Measurements from ENCODE around the gene TMEM163. TPM values are rescaled to one million over a fixed set of nuclear protein-coding genes. Genes with fewer than 3 reads are reported as not detected.

TMEM163 gene
- total RNA-seq, 2 experiments from 2014 or later = 0.14 to 0.19 TPM

DNA sequence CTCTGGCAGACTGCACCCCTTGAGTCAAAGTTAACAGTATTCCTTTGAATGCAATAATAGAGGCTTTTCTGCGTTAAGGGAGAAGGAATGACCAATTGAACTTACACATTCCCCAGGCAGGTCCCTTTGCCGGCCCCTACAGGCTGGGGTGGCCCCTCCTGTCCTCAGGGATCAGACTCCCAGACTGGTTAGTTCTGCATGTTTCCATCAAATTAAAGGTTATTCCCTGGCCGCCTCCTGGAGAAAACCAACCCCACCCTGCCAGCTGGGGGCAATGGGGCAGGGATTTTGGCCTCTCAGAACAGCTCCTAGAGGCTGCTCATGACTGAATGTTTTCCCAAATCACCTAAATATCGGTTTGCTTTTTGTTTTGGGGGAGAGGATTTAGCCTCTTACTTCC is 265.3 kb downstream of the TMEM163 start:
- Mint-ChIP-seq H3K9me3 (no peaks in the 10 kb centered on the region), H3K27ac (no peak overlapping the region), H3K4me1 (no peaks in the 10 kb centered on the region), H3K27me3 (no peaks in the 10 kb centered on the region), H3K36me3 (no peaks in the 10 kb centered on the region), H3K4me3 (no peak overlapping the region)
- POLR2A ChIA-PET = interaction anchor here (0.6 kb wide), 1 partner anchor 288 kb away, joined by 3 read pairs; no protein-coding TSS in a partner anchor
- ATAC-seq (ENCODE audit: low read depth) (no peak), DNase-seq (no peak)

DNA sequence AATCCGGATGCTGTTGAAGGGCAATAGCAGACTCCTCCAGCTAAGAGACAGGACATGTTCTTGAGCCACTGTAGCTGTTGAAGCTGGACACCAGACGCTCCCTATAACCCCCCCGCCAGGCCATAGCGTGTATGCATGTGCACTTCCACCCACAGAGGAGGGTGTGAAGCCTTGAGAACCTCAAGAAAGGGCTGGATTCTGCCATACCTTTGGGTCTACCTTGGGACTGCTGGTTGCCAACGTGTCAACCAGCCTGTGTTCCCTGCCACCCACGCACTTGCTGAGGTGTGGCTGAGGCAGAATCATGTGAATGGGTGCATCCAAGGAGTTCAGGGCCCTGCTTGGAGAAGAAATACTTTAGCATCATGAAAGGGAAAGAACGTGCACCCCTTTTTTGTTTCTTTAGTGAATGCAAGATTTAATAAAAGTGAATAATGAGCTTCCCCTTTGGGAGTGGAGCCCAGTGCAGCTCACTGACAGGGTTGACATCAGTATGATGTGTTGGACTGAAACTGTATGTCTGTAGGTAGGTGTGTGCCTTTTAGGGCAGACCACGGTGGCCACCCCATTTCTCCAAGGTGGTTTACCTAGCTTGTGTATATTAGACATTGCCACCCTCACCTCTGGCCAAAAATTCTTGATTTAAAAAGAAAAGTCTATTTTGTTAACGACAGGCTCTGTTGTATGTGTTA is 266.6 kb downstream of the TMEM163 start:
- no peak overlapping the region for H3K4me3 Mint-ChIP-seq

DNA sequence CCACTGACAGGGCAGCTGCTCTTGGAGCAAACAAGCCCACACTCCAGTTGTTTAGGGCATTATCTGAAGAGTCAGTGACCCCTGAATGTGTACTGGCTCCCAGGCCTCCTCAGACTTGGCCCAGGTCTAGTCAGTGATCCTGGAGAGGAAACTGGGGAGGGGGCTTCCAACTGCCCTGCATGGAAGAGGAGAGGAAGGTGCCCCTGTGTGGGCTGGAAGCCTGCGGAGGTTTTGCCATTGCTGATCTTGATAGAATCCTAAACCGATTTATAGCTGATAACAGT is 267.5 kb downstream of the TMEM163 start:
- Mint-ChIP-seq H3K27me3 (no peaks in the 10 kb centered on the region), H3K36me3 (no peaks in the 10 kb centered on the region), H3K4me1 (no peaks in the 10 kb centered on the region), H3K9me3 (no peaks in the 10 kb centered on the region), H3K27ac (no peak overlapping the region), H3K4me3 (no peak overlapping the region)
- no peak for ATAC-seq (ENCODE audit: low read depth)
- no peak for DNase-seq
- POLR2A ChIA-PET = interaction anchor here (1.0 kb wide), 1 partner anchor 567 kb away, joined by 3 read pairs; no protein-coding TSS in a partner anchor

More for the DNA sequence above, 266.6 kb downstream of the TMEM163 start:
- Mint-ChIP-seq H3K27ac (no peak overlapping the region), H3K4me1 (no peaks in the 10 kb centered on the region), H3K9me3 (no peaks in the 10 kb centered on the region), H3K36me3 (no peaks in the 10 kb centered on the region), H3K27me3 (no peaks in the 10 kb centered on the region)
- ATAC-seq (ENCODE audit: low read depth) (no peak), DNase-seq (no peak)
- POLR2A ChIA-PET = no interaction called here

DNA sequence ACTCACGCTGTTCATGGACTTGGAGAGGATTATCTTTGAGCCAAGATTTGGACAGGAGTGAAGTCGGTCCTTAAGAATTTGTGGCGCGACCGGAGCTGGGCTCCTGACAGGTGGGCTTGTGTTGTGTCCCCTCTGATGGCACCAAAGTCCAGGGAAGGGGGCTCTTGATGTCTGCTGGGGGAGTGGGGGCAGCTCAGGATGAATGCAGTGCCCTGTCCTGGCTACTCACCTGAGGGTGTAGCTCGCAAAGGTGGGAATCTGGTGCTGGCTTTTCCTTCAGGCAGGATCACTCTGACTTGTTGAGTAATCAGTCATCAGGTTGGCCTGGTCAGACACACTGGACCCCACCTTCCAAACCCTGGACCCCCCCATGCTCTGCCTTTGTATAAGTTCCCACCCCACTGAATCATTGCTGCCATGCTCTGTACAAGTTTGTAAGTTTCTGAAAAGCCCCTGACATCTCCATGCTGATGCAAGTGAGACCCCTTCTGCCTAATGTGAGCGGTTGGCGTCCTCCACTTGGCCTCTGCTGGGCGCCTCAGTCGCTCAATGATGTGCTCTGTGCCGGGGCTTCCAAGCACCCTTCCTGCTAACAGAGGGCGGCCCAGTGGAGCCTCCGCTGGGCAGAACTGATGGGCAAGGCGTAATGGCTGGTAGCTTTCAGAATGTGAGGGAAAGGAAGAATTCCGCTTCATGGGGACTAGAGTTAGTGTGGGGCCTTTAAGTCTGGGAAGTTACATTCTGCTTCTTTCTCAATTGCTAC is 268.9 kb downstream of the TMEM163 start:
- H3K4me3 Mint-ChIP-seq = no peak overlapping the region
- POLR2A ChIA-PET = no interaction called here
- H3K27me3 Mint-ChIP-seq = no peaks in the 10 kb centered on the region
- H3K27ac Mint-ChIP-seq = no peak overlapping the region
- H3K4me1 Mint-ChIP-seq = no peaks in the 10 kb centered on the region
- no peaks in the 10 kb centered on the region for H3K36me3 Mint-ChIP-seq
- ATAC-seq (ENCODE audit: low read depth) (no peak), DNase-seq (no peak)
- H3K9me3 Mint-ChIP-seq = no peaks in the 10 kb centered on the region

DNA sequence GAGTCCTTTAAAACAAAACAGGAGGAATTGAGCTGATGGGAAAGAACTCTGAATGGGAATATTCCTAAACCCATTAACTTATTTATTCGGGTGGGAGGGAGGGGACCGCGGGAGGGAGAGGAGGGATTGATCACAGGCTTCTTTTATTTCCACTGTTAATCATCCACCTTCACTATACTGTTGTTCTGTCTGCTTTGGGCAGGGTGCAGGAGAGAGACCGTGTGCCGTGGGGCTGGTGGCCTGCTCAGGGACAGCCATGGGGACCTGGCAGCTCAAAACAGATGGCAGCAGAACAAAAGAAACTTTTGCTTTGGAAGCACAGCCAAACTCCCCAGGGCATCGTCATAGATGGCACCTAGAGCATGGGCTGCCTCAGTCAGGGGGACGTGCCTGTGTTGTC is 269.6 kb downstream of the TMEM163 start:
- DNase-seq (no peak), ATAC-seq (ENCODE audit: low read depth) (no peak)
- Mint-ChIP-seq H3K9me3 (no peaks in the 10 kb centered on the region), H3K27ac (no peak overlapping the region), H3K27me3 (no peaks in the 10 kb centered on the region), H3K4me1 (no peaks in the 10 kb centered on the region), H3K36me3 (no peaks in the 10 kb centered on the region), H3K4me3 (no peak overlapping the region)
- POLR2A ChIA-PET = no interaction called here

DNA sequence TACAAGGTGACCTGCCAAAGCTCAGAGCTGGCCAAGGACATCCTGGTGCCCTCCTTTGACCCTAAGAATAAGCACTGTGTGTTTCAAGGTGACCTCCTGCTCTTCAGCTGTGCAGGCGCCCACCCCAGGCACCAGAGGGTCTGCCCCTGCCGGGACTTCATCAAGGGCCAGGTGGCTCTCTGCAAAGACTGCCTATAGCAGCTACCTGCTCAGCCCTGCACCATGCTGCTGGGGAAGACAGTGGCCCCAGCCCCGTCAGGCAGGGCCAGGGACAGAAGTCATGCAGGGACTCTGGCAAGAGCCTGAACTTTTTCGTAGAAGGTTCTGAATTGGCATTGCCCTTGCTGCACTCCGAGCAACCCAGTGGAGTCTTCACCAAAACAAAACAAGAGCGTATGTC is 270.1 kb downstream of the TMEM163 start:
- Mint-ChIP-seq H3K27me3 (no peaks in the 10 kb centered on the region), H3K4me1 (no peaks in the 10 kb centered on the region), H3K4me3 (no peak overlapping the region), H3K9me3 (no peaks in the 10 kb centered on the region), H3K27ac (no peak overlapping the region), H3K36me3 (no peaks in the 10 kb centered on the region)
- DNase-seq (no peak), ATAC-seq (ENCODE audit: low read depth) (no peak)
- POLR2A ChIA-PET = no interaction called here

DNA sequence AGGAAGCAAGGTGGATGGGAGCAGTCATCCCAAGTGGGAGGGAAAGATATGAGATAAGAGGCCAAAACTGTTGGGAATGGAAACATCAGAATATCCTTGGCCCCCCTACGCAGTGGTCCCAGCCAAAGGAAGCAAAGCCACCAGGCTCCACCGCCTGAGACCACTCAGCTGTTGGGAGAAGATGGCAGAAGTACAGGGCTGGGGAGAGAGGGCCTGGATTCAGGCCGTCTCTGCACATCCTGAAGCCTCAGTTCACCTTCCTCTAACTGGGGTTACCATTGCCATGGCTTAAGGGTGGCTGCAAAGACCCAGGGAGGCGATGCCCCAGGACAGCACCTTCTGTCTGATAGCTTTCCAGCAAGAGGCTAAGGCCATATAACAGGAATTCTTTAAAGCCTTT is 271.1 kb downstream of the TMEM163 start:
- Mint-ChIP-seq H3K27me3 (no peaks in the 10 kb centered on the region), H3K9me3 (no peaks in the 10 kb centered on the region), H3K27ac (no peak overlapping the region), H3K36me3 (no peaks in the 10 kb centered on the region), H3K4me3 (no peak overlapping the region), H3K4me1 (no peaks in the 10 kb centered on the region)
- ATAC-seq (ENCODE audit: low read depth) (no peak), DNase-seq (no peak)
- POLR2A ChIA-PET = no interaction called here

DNA sequence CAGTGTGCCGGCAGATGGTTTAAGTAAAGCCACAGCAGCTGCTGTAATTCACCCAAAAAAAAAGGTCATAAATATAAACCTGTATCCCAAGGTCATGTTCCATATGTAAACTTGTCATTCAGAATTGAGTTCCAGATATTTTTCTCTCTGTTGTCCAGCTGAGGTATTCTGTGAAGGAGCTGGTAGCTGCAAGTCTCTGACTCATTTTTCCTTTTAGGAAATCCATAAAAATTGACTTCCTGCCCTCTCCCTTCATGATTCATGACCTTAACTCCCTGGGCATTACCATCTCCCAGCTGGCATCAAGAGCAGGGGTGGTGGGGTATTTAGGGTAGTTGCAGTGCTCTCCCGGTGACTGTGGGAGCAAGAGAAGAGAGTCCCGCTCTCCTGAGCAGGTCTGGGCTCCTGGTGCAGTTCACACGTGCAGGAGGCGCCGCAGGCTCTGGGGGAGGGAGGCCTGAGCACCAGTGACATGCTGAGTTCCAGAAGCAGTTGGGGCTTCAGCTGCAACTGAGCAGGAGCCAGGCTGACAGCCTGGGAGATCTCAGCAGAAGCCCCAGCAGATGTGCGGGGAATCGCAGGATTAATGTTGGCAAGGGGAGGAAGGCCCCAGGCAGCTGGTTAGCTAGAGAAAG is 272.3 kb downstream of the TMEM163 start:
- no peaks in the 10 kb centered on the region for H3K36me3 Mint-ChIP-seq

DNA sequence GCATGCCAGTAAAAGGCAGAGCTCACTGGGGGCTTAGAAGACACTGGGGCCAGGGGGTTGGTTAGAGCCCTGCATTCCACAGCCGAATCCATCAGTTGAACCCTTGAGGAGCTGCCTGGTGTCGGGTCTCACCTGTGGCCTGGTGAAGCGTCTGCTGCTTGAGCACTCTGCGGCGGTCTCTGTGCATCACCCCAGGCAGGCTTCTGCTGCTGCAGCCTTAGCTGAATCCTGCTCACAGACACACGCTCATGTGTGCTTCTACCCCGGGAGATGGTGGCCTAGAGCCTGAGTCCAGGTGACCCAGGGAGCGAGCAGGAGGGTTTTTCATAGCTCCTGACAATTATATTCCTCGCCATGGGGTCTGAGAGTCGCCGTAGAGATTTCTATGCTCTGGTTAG is 272.8 kb downstream of the TMEM163 start:
- ATAC-seq (ENCODE audit: low read depth) (no peak), DNase-seq (no peak)
- Mint-ChIP-seq H3K4me1 (no peaks in the 10 kb centered on the region), H3K4me3 (no peak overlapping the region), H3K36me3 (no peaks in the 10 kb centered on the region), H3K27ac (no peak overlapping the region), H3K9me3 (no peaks in the 10 kb centered on the region), H3K27me3 (no peaks in the 10 kb centered on the region)
- POLR2A ChIA-PET = no interaction called here

More for the DNA sequence above, 272.3 kb downstream of the TMEM163 start:
- DNase-seq (no peak), ATAC-seq (ENCODE audit: low read depth) (no peak)
- Mint-ChIP-seq H3K27ac (no peak overlapping the region), H3K4me1 (no peaks in the 10 kb centered on the region), H3K27me3 (no peaks in the 10 kb centered on the region), H3K4me3 (no peak overlapping the region), H3K9me3 (no peaks in the 10 kb centered on the region)
- POLR2A ChIA-PET = no interaction called here

DNA sequence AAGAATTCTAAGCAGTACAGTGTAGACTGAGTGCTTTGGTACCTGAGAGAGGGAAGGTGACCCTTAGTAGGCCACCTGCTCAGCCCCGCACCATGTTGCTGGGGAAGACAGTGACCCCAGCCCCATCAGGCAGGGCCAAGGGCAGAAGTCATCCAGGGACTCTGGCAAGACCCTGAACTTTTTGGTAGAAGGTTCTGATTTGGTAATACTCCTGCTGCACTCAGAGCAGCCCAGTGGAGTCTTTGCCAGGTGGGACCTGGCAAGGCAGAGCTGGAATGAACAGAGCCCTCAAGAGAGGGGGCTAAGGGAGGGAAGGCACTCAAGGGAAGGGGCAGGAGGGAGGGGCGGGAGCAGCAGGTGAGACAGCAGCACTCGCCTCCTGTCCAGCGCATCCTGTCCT is 273.7 kb downstream of the TMEM163 start:
- Mint-ChIP-seq H3K4me1 (no peaks in the 10 kb centered on the region), H3K4me3 (no peak overlapping the region), H3K9me3 (no peaks in the 10 kb centered on the region), H3K27me3 (no peaks in the 10 kb centered on the region), H3K36me3 (no peaks in the 10 kb centered on the region), H3K27ac (no peak overlapping the region)
- ATAC-seq (ENCODE audit: low read depth) = no peak
- POLR2A ChIA-PET = no interaction called here
- no peak for DNase-seq

DNA sequence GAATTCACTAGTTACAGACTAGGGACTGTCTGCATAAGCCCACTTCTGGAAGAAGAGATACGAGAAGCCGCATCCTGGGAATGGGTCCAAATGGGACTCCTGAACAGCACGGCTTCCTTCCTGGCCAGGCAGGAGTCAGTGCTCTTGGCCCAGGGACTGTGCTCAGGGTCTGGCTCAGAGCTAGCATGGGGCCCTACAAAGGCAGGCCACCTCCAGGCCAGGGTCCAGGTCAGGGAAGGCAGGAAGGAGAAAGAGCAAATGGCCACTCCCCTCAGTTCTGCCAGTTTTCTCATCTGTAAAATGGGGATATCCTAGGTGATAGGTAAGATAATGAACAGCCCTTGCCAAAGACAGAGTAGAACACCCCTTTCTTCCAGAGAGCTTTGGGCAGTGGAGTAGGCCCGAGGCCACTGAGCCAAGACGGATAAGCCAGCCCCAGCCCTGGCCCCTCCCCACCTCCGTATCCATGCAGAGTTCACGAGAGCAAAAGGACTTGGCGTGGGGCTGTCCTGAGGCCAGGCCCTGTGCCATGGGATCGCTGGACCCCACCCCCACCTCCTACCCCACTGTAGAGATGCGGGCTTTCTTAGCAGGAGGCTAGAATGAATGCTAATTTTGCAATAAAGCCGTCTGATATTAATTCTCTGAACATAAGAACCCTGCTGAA is 274.9 kb downstream of the TMEM163 start:
- no peaks in the 10 kb centered on the region for H3K9me3 Mint-ChIP-seq
- no peak for DNase-seq
- POLR2A ChIA-PET = no interaction called here
- H3K27ac Mint-ChIP-seq = no peak overlapping the region
- no peak overlapping the region for H3K4me3 Mint-ChIP-seq
- no peaks in the 10 kb centered on the region for H3K4me1 Mint-ChIP-seq
- no peak for ATAC-seq (ENCODE audit: low read depth)
- H3K36me3 Mint-ChIP-seq = no peaks in the 10 kb centered on the region
- H3K27me3 Mint-ChIP-seq = no peaks in the 10 kb centered on the region

DNA sequence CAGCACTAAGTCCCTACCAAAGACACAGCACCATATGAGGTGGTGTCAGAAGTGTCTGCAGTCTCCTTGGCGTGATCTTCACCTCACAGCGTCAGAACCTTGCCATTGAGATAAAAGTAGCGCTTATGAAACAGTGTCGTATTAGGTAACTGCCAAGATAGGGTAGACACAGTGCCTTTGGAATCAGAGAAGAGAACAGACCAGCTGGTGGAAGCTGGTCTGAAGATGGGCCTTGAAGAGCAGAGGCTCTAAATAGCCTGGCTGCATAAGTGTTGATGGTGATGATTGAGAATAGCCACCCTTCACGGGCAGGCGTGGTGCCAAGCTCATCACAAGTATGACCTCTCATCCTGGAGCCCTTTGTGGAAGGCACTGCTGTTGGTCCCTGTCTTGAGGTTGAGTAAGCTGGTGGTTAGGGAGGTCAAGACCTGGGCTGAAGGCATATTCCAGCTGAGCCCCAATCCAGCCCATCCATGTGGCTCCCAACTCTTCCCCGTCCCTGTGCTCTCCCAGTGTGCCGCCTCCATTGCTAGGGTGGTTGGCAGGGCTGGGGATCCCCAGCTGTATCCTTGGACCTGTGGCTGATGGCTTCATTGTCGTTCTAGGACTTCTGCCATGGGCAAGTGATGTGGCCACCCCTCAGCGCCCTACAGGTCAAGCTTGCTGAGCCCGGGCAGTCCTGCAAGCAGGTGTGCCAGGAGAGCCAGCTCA is 277.5 kb downstream of the TMEM163 start:
- H3K27ac Mint-ChIP-seq = no peak overlapping the region
- no peaks in the 10 kb centered on the region for H3K4me1 Mint-ChIP-seq
- no peaks in the 10 kb centered on the region for H3K36me3 Mint-ChIP-seq
- ATAC-seq (ENCODE audit: low read depth) = no peak
- H3K4me3 Mint-ChIP-seq = no peak overlapping the region
- POLR2A ChIA-PET = no interaction called here
- no peaks in the 10 kb centered on the region for H3K27me3 Mint-ChIP-seq
- no peaks in the 10 kb centered on the region for H3K9me3 Mint-ChIP-seq
- no peak for DNase-seq

DNA sequence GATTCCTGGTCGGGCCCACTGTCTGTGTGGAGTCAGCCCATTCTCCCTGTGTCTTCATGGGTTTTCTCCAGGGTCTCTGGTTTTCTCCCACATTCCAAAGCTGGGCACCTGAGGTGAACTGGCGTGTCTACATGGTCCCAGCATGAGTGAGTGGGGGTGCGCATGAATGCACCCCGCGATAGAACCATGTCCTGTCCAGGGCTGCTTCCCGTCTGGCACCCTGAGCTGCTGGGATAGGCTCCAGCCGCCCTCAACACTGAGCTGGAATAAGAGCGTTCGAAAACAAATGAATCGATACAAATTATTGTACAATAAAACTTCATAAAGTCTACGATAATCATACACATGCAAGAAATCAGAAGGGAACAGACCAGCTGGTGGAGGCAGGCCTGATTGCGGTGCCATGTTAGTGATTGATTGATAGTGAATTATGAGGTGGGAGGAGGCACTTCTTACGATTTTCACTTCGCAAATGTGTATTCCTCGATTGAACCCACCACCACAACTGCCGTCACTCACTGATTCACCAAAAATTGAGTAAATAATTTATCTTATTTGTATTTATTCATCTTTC is 278.4 kb downstream of the TMEM163 start:
- H3K4me1 Mint-ChIP-seq = no peaks in the 10 kb centered on the region
- no peaks in the 10 kb centered on the region for H3K27me3 Mint-ChIP-seq
- POLR2A ChIA-PET = no interaction called here
- no peaks in the 10 kb centered on the region for H3K36me3 Mint-ChIP-seq
- no peak overlapping the region for H3K27ac Mint-ChIP-seq
- no peak overlapping the region for H3K4me3 Mint-ChIP-seq
- no peaks in the 10 kb centered on the region for H3K9me3 Mint-ChIP-seq
- no peak for DNase-seq
- no peak for ATAC-seq (ENCODE audit: low read depth)
